NCI-H226 (cell line): ENCODE data around the gene KRTAP5-2.
A peak's percentile ranks its signal among the peaks of the same experiment; 100 is the strongest.

Experiments used
- DNase-seq: peaks from one replicate; pipeline ENCODE4 v3.0.0-alpha.2; 2015

The KRTAP5-2 gene

GRCh38 chr11:1553808-1554594, 44.1 kb downstream of the KRTAP5-2 start:
- DNase-seq, result no peak

- DNase-seq, result no peak
Measured at GRCh38 chr11:1549338-1550330, 48.5 kb downstream of the KRTAP5-2 start.

GRCh38 chr11:1548221-1549070, 49.6 kb downstream of the KRTAP5-2 start:
- peak; percentile 45 for DNase-seq

- DNase-seq, result no peak
Measured at GRCh38 chr11:1547467-1548098, 50.5 kb downstream of the KRTAP5-2 start.
